Lower leg skin (tissue), 3 donors: ENCODE results near the gene EDA.

Experiments
- CTCF ChIP-seq, 3 donors: fragments of 450-650 bp; IDR thresholded peaks; one replicate each; pipeline ENCODE4 v1.5.1; 2016; ENCODE audit warnings: antibody characterized with exemption in 3 of 3, mild to moderate bottlenecking in 3 of 3, moderate library complexity in 2 of 3
- POLR2A ChIP-seq, 2 donors: fragments of 450-650 bp; IDR thresholded peaks; one replicate each; pipeline ENCODE4 v1.6.1; 2016 to 2017; ENCODE audit warnings: antibody characterized with exemption in 2 of 2, mild to moderate bottlenecking in 1 of 2, moderate library complexity in 1 of 2

GRCh38 chrX:70029863-70030262 is 413.9 kb downstream of the EDA start:
- TF ChIP-seq CTCF (IDR thresholded peaks at IDR 0.05) (no peak), POLR2A (IDR thresholded peaks at IDR 0.05) (no peak)
